ENCODE results near the gene LRP8. TPM values are rescaled to one million over a fixed set of nuclear protein-coding genes. Genes with fewer than 3 reads are reported as not detected.

The LRP8 gene
- total and polyA plus RNA-seq, 2 of the 13 experiments (the other 11 are each of a cell fraction or from before 2014, with no cell fraction given) = 17.3 to 17.4 TPM

- Histone ChIP-seq H3K79me2 (ENCODE audit: insufficient read depth, low read length) (no peaks in the 10 kb centered on the region), H3K36me3 (replicated peaks in 1 of 2; ENCODE audit: control insufficient read depth in 1 of 2, insufficient read depth in 2 of 2, low read length in 2 of 2) (peaks cover 23 to 59% of the 10 kb centered on the region in 2 experiments; a peak in 4 of 5 replicates), H4K20me1 (ENCODE audit: insufficient read depth, low read length) (no peaks in the 10 kb centered on the region), H3K4me1 (ENCODE audit: insufficient read depth, low read length) (no peaks in the 10 kb centered on the region), H3K4me2 (ENCODE audit: low read depth, low read length) (no peak overlapping the region), H3K9ac (ENCODE audit: insufficient read depth, low read depth, low read length) (no peak overlapping the region), H3K27me3 (ENCODE audit: control insufficient read depth in 1 of 2, insufficient read depth in 2 of 2, low read length in 2 of 2) (no peaks in the 10 kb centered on the region), H3K9me3 (ENCODE audit: low read length) (peaks cover 15% of the 10 kb centered on the region; the same call in 1 of the 2 replicates), H3K4me3 (replicated peaks in 1 of 3; ENCODE audit: insufficient read depth in 1 of 3, low read depth in 2 of 3, low read length in 3 of 3) (no peak overlapping the region), H3K27ac (ENCODE audit: extremely low read length, insufficient read depth, low read length) (no peak overlapping the region), H2AFZ (ENCODE audit: low read length) (no peak overlapping the region)
- ChIA-PET CTCF (ENCODE audit: low intra/inter-chr PET ratio, low total read pairs) (no interaction called here), POLR2A (no interaction called here)
- intact Hi-C loops (cut with micrococcal nuclease; ENCODE audit: unreplicated experiment) = no loop called here
- DNase-seq (ENCODE audit: low spot score) (no peak), ATAC-seq (no peak), FAIRE-seq (no peak)
- 93% methylated on average over 7 of the region's 7 CpGs for WGBS (ENCODE audit: low lambda C conversion rate)
- TSS peak; percentile 28 for BruUV-seq (replicated peaks)
- in situ Hi-C loops (cut with HindIII; ENCODE audit: extremely low pct_ligation_motif_present, low pct_unique_long_range_greater_than_20kb) = no loop called here
- TF ChIP-seq RXRB (CRISPR knock-in tag; IDR thresholded peaks at IDR 0.05; ENCODE audit: borderline replicate concordance) (no peak), ZNF407 (CRISPR knock-in tag; IDR thresholded peaks at IDR 0.05; ENCODE audit: not compliant biosample characterization) (no peak), ZNF546 (CRISPR knock-in tag; conservative IDR thresholded peaks at IDR 0.05) (no peak), BCLAF1 (IDR thresholded peaks at IDR 0.05) (no peak), ZBTB33 (CRISPR knock-in tag; IDR thresholded peaks at IDR 0.05) (no peak), ZNF574 (CRISPR knock-in tag; IDR thresholded peaks at IDR 0.05) (no peak), CENPT (CRISPR knock-in tag; IDR thresholded peaks at IDR 0.05; ENCODE audit: low read depth) (no peak), NFKBIZ (CRISPR knock-in tag; IDR thresholded peaks at IDR 0.05) (no peak)
Observed at GRCh38 chr1:53210352-53210751, 117.5 kb downstream of the LRP8 start.
